SU-DHL-6 (cell line): ENCODE results near the gene GRIK1.

Experiments
- H2AFZ ChIP-seq: fragments of 200-600 bp; sonication (generic); 2 replicates; pipeline ENCODE4 v1.6.1; 2014; ENCODE audit warnings: low read depth, mild to moderate bottlenecking, moderate library complexity, mixed read lengths, antibody characterized with exemption, low read length; ENCODE audit not compliant: severe bottlenecking
- H3F3A ChIP-seq: fragments of 200-600 bp; shearing (Covaris generic); 2 replicates; pipeline ENCODE4 v1.6.0; 2016; ENCODE audit warnings: antibody characterized with exemption, mild to moderate bottlenecking; ENCODE audit not compliant: insufficient read depth
- H3K27ac ChIP-seq: fragments of 200-600 bp; sonication (generic); 2 replicates; pipeline ENCODE4 v1.5.1; 2016; ENCODE audit warnings: low read depth, mild to moderate bottlenecking, low read length, moderate library complexity, mixed read lengths
- H3K27me3 ChIP-seq: fragments of 200-600 bp; sonication (generic), shearing (Covaris generic); 2 replicates; pipeline ENCODE4 v1.6.0; 2014; ENCODE audit warnings: mild to moderate bottlenecking, low read length
- H3K36me3 ChIP-seq: fragments of 200-600 bp; sonication (generic); 2 replicates; pipeline ENCODE4 v1.6.1; 2014; ENCODE audit warnings: mild to moderate bottlenecking, low read length, mixed read lengths
- H3K4me2 ChIP-seq: fragments of 300-600, 200-600 bp; shearing (Covaris generic), sonication (generic); 2 replicates; pipeline ENCODE4 v1.6.0; 2014; ENCODE audit warnings: low read length, low read depth, mild to moderate bottlenecking; ENCODE audit not compliant: poor library complexity, severe bottlenecking
- H3K4me3 ChIP-seq: fragments of 200-600 bp; sonication (generic); 2 replicates; pipeline ENCODE4 v1.5.1; 2014; ENCODE audit warnings: antibody characterized with exemption, low read length, mild to moderate bottlenecking, mixed read lengths; ENCODE audit not compliant: insufficient read depth, poor library complexity, severe bottlenecking
- H3K79me2 ChIP-seq: fragments of 200-600 bp; sonication (generic); 2 replicates; pipeline ENCODE4 v1.6.1; 2014; ENCODE audit warnings: mild to moderate bottlenecking, low read length, moderate library complexity; ENCODE audit not compliant: insufficient read depth
- H3K9ac ChIP-seq: fragments of 200-600 bp; sonication (generic); 2 replicates; pipeline ENCODE4 v1.7.0; 2014; ENCODE audit warnings: mild to moderate bottlenecking, low read length
- H3K9me2 ChIP-seq: fragments of 200-600 bp; sonication (generic); replicated peaks from 2 replicates; pipeline ENCODE4 v1.6.1; 2014; ENCODE audit warnings: low read length; ENCODE audit not compliant: insufficient read depth
- H3K9me3 ChIP-seq: fragments of 200-600 bp; sonication (generic); 2 replicates; pipeline ENCODE4 v1.6.1; 2014; ENCODE audit warnings: low read length, mixed read lengths; ENCODE audit not compliant: insufficient read depth
- H4K20me1 ChIP-seq: fragments of 200-600 bp; sonication (generic); 2 replicates; pipeline ENCODE4 v1.6.1; 2014; ENCODE audit warnings: low read depth, mild to moderate bottlenecking, antibody characterized with exemption, low read length, moderate library complexity, mixed read lengths
- CTCF ChIP-seq: fragments of 200-600 bp; sonication (generic); IDR thresholded peaks from one replicate; pipeline ENCODE4 v1.5.1; 2017; ENCODE audit warnings: antibody characterized with exemption, mild to moderate bottlenecking, low read length, moderate library complexity; ENCODE audit not compliant: insufficient read depth, poor library complexity, severe bottlenecking
- EZH2phosphoT487 ChIP-seq: fragments of 200-600 bp; sonication (generic), shearing (Covaris generic); conservative IDR thresholded peaks from 2 replicates; pipeline ENCODE4 v1.6.1; 2018; ENCODE audit warnings: mild to moderate bottlenecking, antibody characterized with exemption, low read length, moderate library complexity, mixed read lengths

The GRIK1 gene

GRCh38 chr21:29892379-29892778, 47.4 kb downstream of the GRIK1 start:
- Histone ChIP-seq H2AFZ (no peak overlapping the region), H3K79me2 (no peaks in the 10 kb centered on the region), H3K9me3 (no peaks in the 10 kb centered on the region), H3K9ac (no peak overlapping the region), H3K4me3 (no peak overlapping the region), H3K27ac (no peak overlapping the region), H3K9me2 (no peaks in the 10 kb centered on the region; the same call in 1 of the 2 replicates), H3K27me3 (no peaks in the 10 kb centered on the region), H3K4me2 (no peak overlapping the region), H3K36me3 (no peaks in the 10 kb centered on the region), H4K20me1 (no peaks in the 10 kb centered on the region), H3F3A (no peaks in the 10 kb centered on the region)
- TF ChIP-seq CTCF (no peak), EZH2phosphoT487 (no peak)

- Histone ChIP-seq H3K27ac (no peak overlapping the region), H3K9me2 (no peaks in the 10 kb centered on the region), H3K9me3 (no peaks in the 10 kb centered on the region), H3K36me3 (no peaks in the 10 kb centered on the region), H3K9ac (no peak overlapping the region), H3K27me3 (no peaks in the 10 kb centered on the region), H3K4me3 (no peak overlapping the region), H2AFZ (no peak overlapping the region), H4K20me1 (no peaks in the 10 kb centered on the region), H3K4me2 (no peak overlapping the region), H3K79me2 (no peaks in the 10 kb centered on the region), H3F3A (no peaks in the 10 kb centered on the region)
- no peak for TF ChIP-seq EZH2phosphoT487
- TF ChIP-seq CTCF: no peak
Measured at GRCh38 chr21:29888437-29888836, 51.4 kb downstream of the GRIK1 start.

GRCh38 chr21:29887313-29888009, 52.3 kb downstream of the GRIK1 start:
- Histone ChIP-seq H3F3A (no peaks in the 10 kb centered on the region), H4K20me1 (no peaks in the 10 kb centered on the region), H3K9me3 (no peaks in the 10 kb centered on the region), H3K4me3 (no peak overlapping the region), H3K4me2 (no peak overlapping the region), H3K27me3 (no peaks in the 10 kb centered on the region), H3K27ac (no peak overlapping the region), H3K9me2 (no peaks in the 10 kb centered on the region), H3K9ac (no peak overlapping the region), H2AFZ (no peak overlapping the region), H3K79me2 (no peaks in the 10 kb centered on the region), H3K36me3 (no peaks in the 10 kb centered on the region)
- TF ChIP-seq EZH2phosphoT487: no peak
- TF ChIP-seq CTCF: no peak
